Heart left ventricle (tissue), 13 donors: Measurements from ENCODE around the gene MYO1H.

Experiments used
- CTCF ChIP-seq, 12 donors: fragments of 200-600 bp; sonication (generic) in 4 of 12; IDR thresholded peaks; one replicate each; pipeline versions ENCODE4 v1.5.0 to v1.8.0; 2018 to 2022; ENCODE audit warnings: antibody characterized with exemption in 12 of 12, mild to moderate bottlenecking in 5 of 12
- POLR2A ChIP-seq, 2 donors: fragments of 450-650 bp; IDR thresholded peaks; one replicate each; pipeline ENCODE4 v1.6.1; 2017; ENCODE audit warnings: antibody characterized with exemption in 2 of 2, mild to moderate bottlenecking in 2 of 2, moderate library complexity in 2 of 2
- donor health status: ischemic (EF 13 %, LVEDD 7.1; RV severe dilation, severe dysfunction).
- donor health status: DM: no; HTN: yes; CAD: no.
- donor health status: DM: no; HTN: no; CAD: no.
- donor health status: ischemic (EF 25% LVEDD 6.9; RV normal size, moderate dysfunction).
- donor health status: ischemic (EF 25% LVEDD 5.7; RV mildly dilated, moderate dysfunction).
- donor health status: ischemic (EF 35%, LVEDD 5.7; RV mildly dilated, moderate dysfunction).
- donor health status: nonischemic (EF 11% LVEDD 7.7; RV severe dilation, severe dysfunction).
- donor health status: DM: yes; HTN: yes; CAD: no.
- donor health status: PGD.
- donor health status: ischemic (EF 29% LVEDD 5.4; RV normal size, mild dysfunction).
- donor health status: nonischemic (EF 23%, LVEDD 6.1; RV moderate dilation, normal function).

GRCh38 chr12:109463756-109464155, 116.1 kb downstream of the MYO1H start:
- no peak for TF ChIP-seq CTCF (IDR thresholded peaks at IDR 0.05)
- TF ChIP-seq POLR2A (IDR thresholded peaks at IDR 0.05) = no peak
